ENCODE results near the gene SH2D1B.

SH2D1B gene

DNA sequence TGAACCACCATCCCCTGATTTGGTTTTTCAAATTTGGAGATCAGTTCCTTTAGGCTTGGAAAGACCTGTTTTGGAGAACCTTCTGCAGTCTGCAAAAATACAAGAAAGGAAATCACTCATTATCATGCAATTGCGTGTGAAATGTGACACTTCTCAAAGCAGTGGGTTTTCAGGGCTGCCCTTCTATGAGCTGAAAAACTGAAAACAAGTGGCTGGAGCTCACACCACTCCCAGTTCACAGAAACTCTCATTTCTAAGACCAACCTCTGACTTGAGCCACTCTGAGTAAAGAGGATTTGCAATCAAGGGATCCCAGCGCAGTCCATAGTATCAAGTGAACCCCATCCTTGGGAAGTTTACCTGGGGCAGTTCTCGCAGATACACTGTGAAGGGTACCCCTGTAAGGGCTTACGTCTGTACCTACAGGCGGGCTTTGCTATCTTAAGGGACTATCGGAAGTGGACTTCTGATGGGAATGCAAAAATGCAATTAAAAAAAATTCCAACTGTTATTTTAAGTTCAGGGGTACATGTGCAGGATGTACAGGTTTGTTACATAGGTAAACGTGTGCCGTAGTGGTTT is 12.8 kb downstream of the SH2D1B start:
- DNase-seq (ENCODE audit: low read depth) = no peak

DNA sequence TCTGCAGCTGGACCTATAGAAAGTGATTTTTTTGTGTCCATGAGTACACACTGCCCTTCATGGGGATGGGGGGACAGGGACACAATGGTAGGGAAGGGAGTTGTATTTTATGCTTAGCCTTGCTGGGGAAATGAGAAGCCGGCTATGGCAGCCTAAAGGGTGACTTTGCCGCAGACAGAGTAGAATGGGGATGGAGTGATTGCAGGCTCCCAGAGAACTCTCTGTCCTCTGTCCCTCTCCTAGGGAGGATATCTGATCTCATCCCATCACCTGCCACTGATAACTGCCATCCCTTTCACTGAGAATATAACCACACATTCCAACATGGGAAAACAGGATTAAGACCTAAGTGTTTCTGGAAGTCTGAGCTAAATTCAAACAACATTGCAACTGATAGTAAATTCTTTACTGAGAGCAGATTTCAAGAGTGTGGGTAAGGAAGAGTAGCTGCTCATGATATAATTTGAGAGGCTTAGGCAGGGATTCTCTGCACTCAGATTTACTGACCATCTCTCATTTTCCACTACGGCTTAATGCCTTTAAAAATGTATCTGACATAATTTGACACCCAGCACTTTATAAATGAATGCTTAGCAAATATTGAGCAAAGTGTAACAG is 13.9 kb downstream of the SH2D1B start:
- DNase-seq (ENCODE audit: low read depth) = no peak

- no peak for DNase-seq (ENCODE audit: low read depth)
These were observed 14.9 kb downstream of the SH2D1B start for GRCh38 chr1:162397039-162397448.

- no peak for DNase-seq (ENCODE audit: low read depth)
These were observed 15.6 kb downstream of the SH2D1B start for GRCh38 chr1:162396201-162396906.

- no peak for DNase-seq (ENCODE audit: low read depth)
These were observed 20.0 kb downstream of the SH2D1B start for GRCh38 chr1:162391790-162392563.

DNA sequence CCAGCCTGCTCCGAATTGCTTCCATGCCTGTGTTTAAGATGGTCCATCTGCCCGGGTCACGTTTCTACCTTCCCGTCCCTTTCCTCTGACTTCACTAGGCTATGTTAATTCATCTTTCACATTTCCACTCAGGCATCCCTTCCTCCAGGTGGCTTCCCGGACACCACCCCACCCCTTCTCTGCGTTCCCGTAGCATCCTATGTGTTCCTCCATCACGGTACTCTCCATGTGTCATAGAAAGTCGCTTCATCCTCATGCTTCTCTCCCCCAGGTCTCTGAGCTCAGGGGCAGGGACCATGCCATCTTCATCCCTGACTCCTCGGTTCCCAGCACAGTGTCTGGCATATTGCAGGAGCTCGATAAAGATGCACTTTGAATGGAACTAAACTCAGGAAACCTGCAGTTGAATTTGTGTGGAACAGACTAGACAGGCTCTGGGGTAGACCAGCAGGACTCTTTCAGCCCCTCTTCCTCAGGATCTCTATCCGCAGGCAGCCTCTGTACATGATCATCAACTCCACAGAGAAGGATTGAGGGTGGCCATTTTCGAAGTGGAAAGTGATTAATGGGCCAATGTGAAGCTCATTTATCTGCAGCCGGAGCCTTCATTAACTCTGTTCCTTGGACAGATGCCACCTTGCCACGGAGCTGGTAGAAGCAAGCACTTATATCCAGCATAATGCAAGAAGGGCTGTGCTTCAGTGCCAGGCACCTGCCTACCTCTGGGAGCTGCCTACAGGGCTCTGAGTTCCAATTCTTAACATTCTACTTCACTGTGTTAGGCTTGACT is 21.3 kb downstream of the SH2D1B start:
- no peak for DNase-seq (ENCODE audit: low read depth)

GRCh38 chr1:162389971-162390370 is 22.0 kb downstream of the SH2D1B start:
- no peak for DNase-seq (ENCODE audit: low read depth)

- DNase-seq (ENCODE audit: low read depth) = peak; percentile 22
These were observed 22.7 kb downstream of the SH2D1B start for GRCh38 chr1:162389021-162389818.

DNA sequence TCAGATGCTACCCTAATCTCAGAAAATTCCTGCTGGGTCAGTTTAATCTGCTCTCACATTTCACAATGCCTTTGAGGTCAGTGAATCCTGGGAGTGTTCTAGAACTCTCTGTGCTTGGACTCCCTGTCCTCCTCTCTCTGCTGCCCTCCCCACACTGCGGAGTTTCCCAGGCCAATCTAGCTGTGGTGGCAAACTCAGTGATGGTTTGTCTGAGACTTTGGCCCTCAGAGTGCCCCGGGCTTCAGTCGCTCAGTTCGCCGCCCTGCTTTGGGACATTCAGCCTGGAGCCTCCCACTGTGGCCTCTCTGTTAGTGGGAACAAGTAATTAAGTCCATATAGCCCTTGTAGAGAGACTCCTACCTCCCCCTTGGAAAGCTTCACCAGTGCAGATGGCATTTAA is 23.3 kb downstream of the SH2D1B start:
- DNase-seq (ENCODE audit: low read depth) = no peak

- no peak for DNase-seq (ENCODE audit: low read depth)
These were observed 23.8 kb downstream of the SH2D1B start for GRCh38 chr1:162388083-162388594.

DNA sequence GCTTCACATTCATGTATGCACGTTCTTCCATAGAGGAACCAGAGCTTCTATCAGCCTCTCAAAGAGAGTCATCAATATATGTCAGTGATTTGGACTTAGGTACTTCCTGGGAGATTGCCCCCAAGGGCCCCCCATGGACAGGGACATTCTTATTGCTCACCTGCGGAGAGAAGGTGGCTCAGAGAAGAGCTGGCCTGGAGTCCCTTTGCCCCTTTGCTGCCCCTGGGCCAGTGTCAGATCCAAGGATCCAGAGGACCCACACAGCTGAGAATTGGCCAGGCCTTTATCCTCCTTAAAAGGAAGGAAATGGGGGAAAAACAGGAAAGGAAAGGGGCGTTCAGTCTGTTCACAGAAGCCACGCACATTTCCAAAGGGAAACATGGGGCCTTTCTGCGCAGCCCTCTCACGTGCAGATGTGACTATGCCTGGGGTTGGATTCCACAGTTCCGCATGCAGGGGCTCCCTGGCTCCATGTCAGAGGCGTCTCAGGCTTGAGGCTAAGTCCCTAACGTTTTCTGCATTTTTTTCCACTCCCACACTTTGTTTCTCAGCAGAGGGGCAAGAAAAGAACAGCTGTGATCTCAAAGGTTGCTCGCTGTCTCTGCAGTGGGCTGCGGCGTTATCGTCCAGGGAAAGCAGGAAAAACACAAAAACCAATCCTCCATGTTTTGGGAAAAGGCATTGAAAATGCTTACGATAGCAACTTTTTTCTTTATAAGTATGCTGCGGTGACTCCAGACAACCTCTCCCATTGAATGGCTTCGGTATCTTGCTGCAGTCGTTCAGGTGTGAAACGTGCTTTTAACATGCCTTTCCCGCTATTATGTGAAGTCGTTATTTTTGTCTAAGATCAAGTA is 24.5 kb downstream of the SH2D1B start:
- DNase-seq (ENCODE audit: low read depth) = no peak

DNA sequence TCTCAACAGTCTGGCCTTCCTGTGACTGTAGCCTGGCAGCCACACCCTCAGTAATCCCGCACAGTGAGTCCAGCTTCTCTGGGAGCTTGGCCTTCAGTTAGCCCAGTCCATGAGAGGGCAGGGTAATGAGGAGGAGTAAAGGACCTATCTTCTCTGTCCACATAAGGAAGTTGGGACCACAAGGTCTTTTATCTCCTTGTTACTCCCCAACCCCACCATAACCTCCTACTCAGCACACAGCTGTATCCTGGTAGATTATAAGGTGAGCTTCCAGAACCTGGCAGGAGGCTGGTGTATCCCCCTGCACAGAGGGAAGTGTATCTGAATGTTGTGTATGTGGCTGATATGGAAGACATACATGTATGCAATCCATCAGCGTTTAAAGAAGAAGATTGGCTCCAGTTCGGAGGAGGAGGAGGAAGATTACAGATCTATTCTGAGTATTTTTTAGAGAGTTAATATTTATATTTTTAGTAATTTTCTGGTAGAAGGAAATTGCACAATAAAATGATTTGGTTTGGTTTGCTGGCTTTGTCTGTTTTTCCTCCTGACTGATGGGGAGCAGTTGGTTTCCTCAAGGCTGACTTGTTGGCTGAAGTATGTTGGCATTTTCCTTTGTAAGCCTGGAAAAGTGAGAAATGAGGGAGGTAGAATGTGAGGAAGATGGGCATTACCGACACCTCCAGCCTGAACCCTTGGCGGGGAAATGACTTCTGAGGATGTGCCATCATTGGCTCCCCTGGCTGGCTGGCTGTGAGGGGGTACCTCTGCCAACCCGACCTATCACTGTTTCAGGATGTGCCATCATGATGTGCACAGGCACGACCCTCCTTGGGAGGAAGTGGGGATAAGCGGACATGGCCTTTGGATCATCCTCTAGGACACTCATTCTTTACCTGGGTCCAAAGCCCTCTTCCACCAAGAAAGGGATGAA is 25.4 kb downstream of the SH2D1B start:
- DNase-seq (ENCODE audit: low read depth) = no peak

DNA sequence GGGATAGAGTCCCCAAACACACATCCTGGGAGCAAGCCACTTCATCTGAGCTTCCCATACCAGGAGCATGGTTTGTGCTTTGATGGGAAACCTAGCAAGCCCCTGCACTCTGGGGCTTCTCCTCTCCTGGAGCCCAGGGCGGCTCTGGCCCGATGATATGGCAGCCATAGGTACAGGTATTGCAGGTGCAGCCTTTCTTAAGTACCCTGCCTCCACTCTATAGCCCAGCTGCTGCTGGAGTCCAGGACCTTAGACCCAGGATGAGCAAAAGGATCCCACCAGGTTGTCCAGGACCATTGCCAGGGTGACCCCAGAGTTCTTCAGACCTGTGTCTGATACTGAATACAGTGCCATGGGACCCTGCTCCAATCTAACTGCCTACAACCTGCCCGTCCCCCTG is 26.2 kb downstream of the SH2D1B start:
- DNase-seq (ENCODE audit: low read depth) = no peak

DNA sequence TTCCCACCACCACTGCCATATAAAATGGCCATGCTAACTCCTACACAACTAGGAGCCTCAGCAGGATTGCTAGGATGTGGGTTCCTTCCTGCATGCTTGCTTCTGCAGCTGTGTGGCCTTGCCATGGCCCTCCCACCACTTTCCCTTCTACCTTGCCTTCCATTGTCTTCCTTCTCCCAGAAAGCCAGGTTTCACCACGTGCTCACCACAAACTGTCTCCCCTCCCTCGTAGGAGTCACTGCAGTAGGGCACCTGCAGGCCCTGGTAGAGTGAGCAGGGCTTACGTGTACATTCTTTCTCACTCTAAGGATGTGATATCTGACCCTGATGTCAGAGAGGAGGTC is 26.7 kb downstream of the SH2D1B start:
- DNase-seq (ENCODE audit: low read depth) = no peak

DNA sequence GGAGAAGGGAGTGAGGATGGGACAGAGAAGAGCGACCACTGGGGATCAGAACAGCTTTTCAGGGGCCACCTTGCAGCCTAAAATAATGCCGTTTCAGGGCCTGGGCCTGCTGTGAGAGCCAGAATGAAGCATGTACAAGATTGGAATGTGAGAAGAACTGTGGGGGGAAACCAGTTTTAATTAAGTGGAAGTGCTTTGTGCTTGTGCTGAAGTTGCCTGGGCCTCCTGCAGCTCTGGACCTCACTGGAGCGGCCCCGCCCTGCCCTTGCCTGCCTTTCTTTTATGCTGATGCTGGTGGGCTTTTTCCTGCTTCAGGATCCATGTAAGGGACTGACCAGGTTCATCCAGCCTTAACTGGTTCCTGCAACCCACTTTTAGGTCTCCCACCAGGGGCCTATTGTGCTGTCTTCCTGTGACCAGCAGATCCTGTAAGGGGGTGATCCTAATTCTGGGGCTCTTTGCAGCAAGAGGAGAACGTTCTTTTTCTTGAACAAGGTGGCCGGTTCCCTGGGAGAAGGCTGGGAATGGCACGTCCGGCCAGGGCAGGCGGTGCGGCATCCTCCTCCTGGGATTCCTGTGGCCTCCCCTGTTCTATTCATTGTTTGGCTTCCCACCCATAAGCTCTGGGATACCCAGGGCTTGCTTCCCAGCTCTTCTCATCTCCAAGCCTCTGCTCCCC is 27.2 kb downstream of the SH2D1B start:
- DNase-seq (ENCODE audit: low read depth) = no peak

DNA sequence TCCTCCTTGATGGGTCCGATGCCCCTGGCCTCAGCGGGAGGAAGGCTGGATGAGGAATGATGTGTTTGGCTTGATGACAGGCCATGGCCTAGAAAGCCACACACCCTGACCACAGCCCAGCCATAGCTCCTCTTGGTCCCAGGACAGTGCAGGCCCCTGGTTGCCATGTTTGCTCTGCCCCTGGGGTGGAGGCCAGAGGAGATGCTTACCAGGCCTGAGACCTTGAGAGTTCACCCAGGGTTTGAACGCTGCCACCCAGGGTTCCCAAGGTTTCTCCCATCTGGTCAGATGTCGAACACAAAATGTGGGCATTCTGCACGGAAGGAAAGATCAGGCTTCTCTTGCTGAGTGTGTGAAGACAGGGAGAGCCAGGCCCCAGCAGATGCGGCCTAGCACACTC is 27.8 kb downstream of the SH2D1B start:
- no peak for DNase-seq (ENCODE audit: low read depth)

DNA sequence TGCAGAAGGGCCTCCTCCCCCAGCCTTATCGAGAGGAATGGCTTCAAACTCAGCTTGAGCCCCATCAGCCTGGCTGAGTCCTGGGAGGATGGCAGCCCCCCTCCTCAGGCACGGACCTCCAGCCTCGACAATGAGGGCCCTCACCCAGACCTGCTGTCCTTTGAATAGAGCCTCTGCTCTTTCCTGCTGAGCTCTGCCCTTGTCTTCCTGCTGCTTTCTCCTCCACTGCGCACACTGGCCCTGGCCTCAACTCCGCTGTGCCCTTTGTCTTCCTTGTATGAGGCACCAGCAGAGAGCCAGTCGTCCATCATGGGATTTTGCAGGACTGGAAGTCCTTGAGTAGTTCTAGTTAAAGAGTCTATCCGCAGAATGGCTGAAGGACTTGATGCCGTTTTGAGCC is 28.4 kb downstream of the SH2D1B start:
- DNase-seq (ENCODE audit: low read depth) = no peak

- no peak for DNase-seq (ENCODE audit: low read depth)
These were observed 28.8 kb downstream of the SH2D1B start for GRCh38 chr1:162383091-162383490.

All from GM04503 (cell line).